ENCODE measurements around the gene TRO. TPM values are rescaled to one million over a fixed set of nuclear protein-coding genes. Genes with fewer than 3 reads are reported as not detected.

The TRO gene
- total and polyA plus RNA-seq, 2 donors from 2014 or later, result 11.6 to 17.0 TPM

GRCh38 chrX:54934058-54934457, 13.4 kb downstream of the TRO start:
- no peak for FAIRE-seq
- no peak overlapping the region for H3K4me3 ChIP-seq (ENCODE audit: low read length in 3 of 3)
- DNase-seq, result no peak
- intact Hi-C loops (cut with DNase I), result no loop called here
- TF ChIP-seq, protein P1, sequence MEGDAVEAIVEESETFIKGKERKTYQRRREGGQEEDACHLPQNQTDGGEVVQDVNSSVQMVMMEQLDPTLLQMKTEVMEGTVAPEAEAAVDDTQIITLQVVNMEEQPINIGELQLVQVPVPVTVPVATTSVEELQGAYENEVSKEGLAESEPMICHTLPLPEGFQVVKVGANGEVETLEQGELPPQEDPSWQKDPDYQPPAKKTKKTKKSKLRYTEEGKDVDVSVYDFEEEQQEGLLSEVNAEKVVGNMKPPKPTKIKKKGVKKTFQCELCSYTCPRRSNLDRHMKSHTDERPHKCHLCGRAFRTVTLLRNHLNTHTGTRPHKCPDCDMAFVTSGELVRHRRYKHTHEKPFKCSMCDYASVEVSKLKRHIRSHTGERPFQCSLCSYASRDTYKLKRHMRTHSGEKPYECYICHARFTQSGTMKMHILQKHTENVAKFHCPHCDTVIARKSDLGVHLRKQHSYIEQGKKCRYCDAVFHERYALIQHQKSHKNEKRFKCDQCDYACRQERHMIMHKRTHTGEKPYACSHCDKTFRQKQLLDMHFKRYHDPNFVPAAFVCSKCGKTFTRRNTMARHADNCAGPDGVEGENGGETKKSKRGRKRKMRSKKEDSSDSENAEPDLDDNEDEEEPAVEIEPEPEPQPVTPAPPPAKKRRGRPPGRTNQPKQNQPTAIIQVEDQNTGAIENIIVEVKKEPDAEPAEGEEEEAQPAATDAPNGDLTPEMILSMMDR (IDR thresholded peaks at IDR 0.05; ENCODE audit: borderline replicate concordance, extremely low read depth, insufficient read depth), result no peak
- H3K27ac ChIP-seq (ENCODE audit: low read depth in 2 of 2, low read length in 2 of 2), result no peak overlapping the region
- no peaks in the 10 kb centered on the region for H3K9me3 ChIP-seq (ENCODE audit: control insufficient read depth in 2 of 3, insufficient read depth in 1 of 3, low read length in 3 of 3)
- H3K36me3 ChIP-seq (ENCODE audit: control insufficient read depth in 2 of 3, insufficient read depth in 3 of 3, low read length in 3 of 3), result peaks cover 0 to 3% (median 0%) of the 10 kb centered on the region in 3 donors
- no peaks in the 10 kb centered on the region for H3K27me3 ChIP-seq (ENCODE audit: control insufficient read depth, insufficient read depth, low read length)
- no peaks in the 10 kb centered on the region for H3K4me1 ChIP-seq (ENCODE audit: control insufficient read depth in 2 of 3, insufficient read depth in 2 of 3, low read depth in 1 of 3, low read length in 3 of 3)
- H3K9ac ChIP-seq (ENCODE audit: low read length in 3 of 3), result no peak overlapping the region

DNA sequence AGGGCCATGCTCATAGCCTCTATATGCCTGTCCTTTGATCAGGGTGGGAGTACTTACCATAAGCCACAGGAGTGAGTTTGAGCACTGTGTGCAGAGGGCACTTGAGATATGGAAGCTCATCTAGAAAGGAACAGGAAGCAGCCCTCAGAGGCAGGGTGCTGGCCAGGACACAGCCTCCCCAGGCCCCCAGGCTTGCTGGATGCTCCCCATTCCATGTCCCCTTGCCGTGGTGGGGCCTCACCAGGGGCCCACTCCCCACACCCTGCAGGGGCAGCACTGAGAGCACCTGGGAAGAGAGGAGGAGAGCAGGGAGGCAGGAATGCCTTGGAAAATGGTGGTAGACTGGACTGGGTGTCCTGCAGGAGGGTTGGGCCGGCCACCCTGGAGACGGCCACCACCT, 14.3 kb downstream of the TRO start:
- intact Hi-C loops (cut with DNase I), result no loop called here
- no peaks in the 10 kb centered on the region for H3K9me3 ChIP-seq (ENCODE audit: control insufficient read depth in 2 of 3, insufficient read depth in 1 of 3, low read length in 3 of 3)
- no peak overlapping the region for H3K9ac ChIP-seq (ENCODE audit: low read length in 3 of 3)
- H3K27ac ChIP-seq (ENCODE audit: low read depth in 2 of 2, low read length in 2 of 2), result no peak overlapping the region
- no peaks in the 10 kb centered on the region for H3K36me3 ChIP-seq (ENCODE audit: control insufficient read depth in 2 of 3, insufficient read depth in 3 of 3, low read length in 3 of 3)
- DNase-seq, result no peak
- H3K27me3 ChIP-seq (ENCODE audit: control insufficient read depth, insufficient read depth, low read length), result no peaks in the 10 kb centered on the region
- no peak for FAIRE-seq
- TF ChIP-seq, protein P1 (IDR thresholded peaks at IDR 0.05; ENCODE audit: borderline replicate concordance, extremely low read depth, insufficient read depth), result no peak
- H3K4me3 ChIP-seq (ENCODE audit: low read length in 3 of 3), result no peak overlapping the region
- no peaks in the 10 kb centered on the region for H3K4me1 ChIP-seq (ENCODE audit: control insufficient read depth in 2 of 3, insufficient read depth in 2 of 3, low read depth in 1 of 3, low read length in 3 of 3)

DNA sequence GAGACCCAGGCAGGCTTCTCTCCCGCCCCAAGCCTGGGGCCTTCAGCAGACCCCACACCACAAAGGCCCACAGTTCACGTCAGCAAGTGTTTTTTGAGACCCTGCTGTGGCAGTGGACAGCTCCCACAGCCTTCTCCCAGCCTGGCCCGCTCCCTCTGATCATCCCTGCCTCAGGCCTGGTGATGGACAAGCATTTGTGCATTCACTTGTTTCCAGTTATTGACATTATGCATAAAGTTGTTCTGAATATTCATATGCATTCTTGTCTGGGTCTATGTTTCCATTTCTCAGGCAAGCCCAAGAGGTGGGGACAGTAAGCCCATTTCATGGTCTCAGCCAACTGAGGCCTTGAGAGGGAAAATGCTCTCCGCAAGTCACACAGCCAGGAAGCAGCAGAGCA, 14.7 kb downstream of the TRO start:
- Histone ChIP-seq H3K27me3 (ENCODE audit: control insufficient read depth, insufficient read depth, low read length) (no peaks in the 10 kb centered on the region), H3K36me3 (ENCODE audit: control insufficient read depth in 2 of 3, insufficient read depth in 3 of 3, low read length in 3 of 3) (no peaks in the 10 kb centered on the region), H3K9me3 (ENCODE audit: control insufficient read depth in 2 of 3, insufficient read depth in 1 of 3, low read length in 3 of 3) (no peaks in the 10 kb centered on the region), H3K4me1 (ENCODE audit: control insufficient read depth in 2 of 3, insufficient read depth in 2 of 3, low read depth in 1 of 3, low read length in 3 of 3) (no peaks in the 10 kb centered on the region), H3K4me3 (ENCODE audit: low read length in 3 of 3) (no peak overlapping the region), H3K9ac (ENCODE audit: low read length in 3 of 3) (no peak overlapping the region), H3K27ac (ENCODE audit: low read depth in 2 of 2, low read length in 2 of 2) (no peak overlapping the region)
- no peak for FAIRE-seq
- intact Hi-C loops (cut with DNase I), result no loop called here
- DNase-seq, result no peak
- TF ChIP-seq, protein P1 (IDR thresholded peaks at IDR 0.05; ENCODE audit: borderline replicate concordance, extremely low read depth, insufficient read depth), result no peak

- Histone ChIP-seq H3K4me1 (ENCODE audit: control insufficient read depth in 2 of 3, insufficient read depth in 2 of 3, low read depth in 1 of 3, low read length in 3 of 3) (no peaks in the 10 kb centered on the region), H3K9ac (ENCODE audit: low read length in 3 of 3) (no peak overlapping the region), H3K4me3 (ENCODE audit: low read length in 3 of 3) (no peak overlapping the region), H3K27me3 (ENCODE audit: control insufficient read depth, insufficient read depth, low read length) (no peaks in the 10 kb centered on the region), H3K27ac (ENCODE audit: low read depth in 2 of 2, low read length in 2 of 2) (no peak overlapping the region), H3K9me3 (ENCODE audit: control insufficient read depth in 2 of 3, insufficient read depth in 1 of 3, low read length in 3 of 3) (no peaks in the 10 kb centered on the region), H3K36me3 (ENCODE audit: control insufficient read depth in 2 of 3, insufficient read depth in 3 of 3, low read length in 3 of 3) (no peaks in the 10 kb centered on the region)
- DNase-seq, result no peak
- intact Hi-C loops (cut with DNase I), result no loop called here
- TF ChIP-seq, protein P1 (IDR thresholded peaks at IDR 0.05; ENCODE audit: borderline replicate concordance, extremely low read depth, insufficient read depth), result no peak
- no peak for FAIRE-seq
Measured at GRCh38 chrX:54937416-54937815, 16.8 kb downstream of the TRO start.
